Liver (tissue), 2 donors: ENCODE measurements around the gene NCAPD2.

Experiments used
- ATF3 ChIP-seq: IDR thresholded peaks from 2 replicates; pipeline ENCODE4 v1.6.1; 2016; ENCODE audit warnings: antibody characterized with exemption
- YY1 ChIP-seq: IDR thresholded peaks from 2 replicates; pipeline ENCODE4 v1.6.1; 2016; ENCODE audit warnings: antibody characterized with exemption, mild to moderate bottlenecking
- ZBTB33 ChIP-seq: IDR thresholded peaks from 2 replicates; pipeline ENCODE4 v1.6.1; 2016; ENCODE audit warnings: antibody characterized with exemption
- donor health status: healthy.

GRCh38 chr12:6554168-6555017, 60.5 kb downstream of the NCAPD2 start:
- TF ChIP-seq ATF3 (no peak), YY1 (no peak), ZBTB33 (no peak)
